GM19023 (cell line): ENCODE measurements around the gene STK16.
"Not testable (repeated sequence)": the region's sequence is repeated elsewhere in the genome, so short reads cannot be mapped to it uniquely, and the experiment has no call there.

Experiments
- ATAC-seq: cut with Tn5 transposase; IDR thresholded peaks from one replicate; pipeline ENCODE4 v1.9.1; 2021; ENCODE audit warnings: mild to moderate bottlenecking, moderate library complexity; ENCODE audit not compliant: unreplicated experiment

Gene STK16

DNA sequence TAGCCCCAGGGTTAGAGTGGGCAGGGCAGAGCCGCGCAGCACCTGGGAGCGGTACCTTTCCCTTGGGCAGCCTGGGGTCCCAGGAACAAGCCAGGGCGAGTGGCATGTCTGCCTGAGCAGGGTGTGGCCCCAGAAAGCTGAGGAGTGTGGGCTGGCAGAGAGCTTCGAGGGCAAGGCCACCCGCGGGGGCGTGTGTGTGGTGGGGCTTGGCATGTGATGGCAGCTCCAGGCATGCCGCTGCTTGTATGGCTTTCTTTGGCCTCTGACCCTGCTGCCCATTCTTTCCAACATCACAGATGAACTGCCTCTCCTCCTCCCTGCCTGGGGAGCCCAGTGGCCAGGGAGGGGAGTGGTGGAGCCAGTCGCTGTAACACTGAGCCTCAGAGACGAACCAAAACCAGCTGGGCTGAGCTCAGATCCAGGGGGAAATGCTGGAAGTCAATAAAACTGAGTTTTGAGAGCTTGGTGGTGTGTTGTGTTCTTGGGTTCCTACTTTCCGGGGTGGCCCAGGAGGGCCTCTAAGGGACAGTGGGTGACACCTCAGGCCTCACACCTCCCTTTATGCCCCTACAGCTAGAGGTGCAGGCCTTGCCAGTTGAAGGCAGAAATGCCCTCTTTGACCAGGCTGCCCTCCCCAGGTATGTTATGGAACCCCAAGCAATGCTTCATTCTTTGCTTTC lies 41.3 kb downstream of the STK16 start:
- no peak for ATAC-seq

DNA sequence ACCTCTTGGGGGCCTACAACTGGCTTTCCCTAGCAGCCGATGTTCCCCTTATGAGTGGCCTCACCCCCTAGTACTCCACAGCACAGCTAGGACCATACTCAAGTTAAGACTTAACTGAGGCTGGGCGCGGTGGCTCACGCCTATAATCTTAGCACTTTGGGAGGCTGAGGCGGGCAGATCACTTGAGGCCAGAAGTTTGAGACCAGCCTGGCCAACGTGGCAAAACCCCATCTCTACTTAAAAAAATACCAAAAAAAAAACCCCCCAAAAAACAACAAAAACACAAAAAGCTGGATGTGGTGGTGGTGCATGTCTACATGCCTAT lies 41.8 kb downstream of the STK16 start:
- ATAC-seq, result not testable (repeated sequence)

DNA sequence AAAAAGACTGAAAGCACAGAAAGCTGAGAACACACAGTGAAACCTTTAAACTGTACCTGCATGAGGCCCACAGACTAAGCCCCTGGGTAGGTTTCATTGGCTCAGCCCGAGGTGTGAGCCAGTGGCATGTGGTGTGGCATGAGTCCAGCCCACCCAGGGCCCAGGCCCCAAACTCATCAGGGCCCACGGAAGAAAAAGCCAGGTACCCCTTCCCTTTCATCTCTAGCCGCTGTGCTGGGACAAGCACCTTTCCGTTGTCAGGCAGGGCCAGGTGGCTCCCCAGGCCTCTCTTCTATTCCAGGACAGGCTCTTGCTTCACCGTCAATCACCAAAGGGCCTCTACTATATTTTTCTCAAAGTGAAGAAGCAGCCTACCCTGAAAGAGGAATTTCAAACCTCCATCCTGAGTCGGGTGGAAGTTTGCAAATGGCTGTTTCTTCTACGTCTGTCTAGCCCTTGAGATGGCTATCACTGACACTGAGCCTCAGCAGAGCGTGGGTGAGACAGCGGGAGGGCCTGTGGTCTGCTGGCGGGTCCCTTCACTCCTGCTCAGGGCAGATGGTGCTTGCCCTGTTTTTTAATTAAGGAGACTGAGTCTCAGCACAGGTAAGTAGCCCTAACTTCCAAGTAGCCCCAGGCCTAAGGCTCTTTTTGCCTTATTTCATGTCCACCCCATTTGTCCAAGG lies 42.4 kb downstream of the STK16 start:
- no peak for ATAC-seq

DNA sequence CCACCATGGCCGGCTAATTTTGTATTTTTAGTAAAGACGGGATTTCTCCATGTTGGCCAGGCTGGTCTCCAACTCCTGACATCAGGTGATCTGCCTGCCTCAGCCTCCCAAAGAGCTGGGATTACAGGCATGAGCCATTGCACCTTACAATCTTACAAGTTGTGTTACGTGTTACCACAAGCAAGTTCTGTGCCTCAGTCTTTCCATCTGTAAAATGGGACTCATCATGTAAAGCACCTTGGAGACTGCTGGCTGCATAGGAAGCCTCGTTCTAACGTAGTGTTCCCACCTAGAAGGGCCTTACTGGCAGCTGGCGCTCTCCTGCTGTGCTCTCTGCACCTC lies 43.9 kb downstream of the STK16 start:
- ATAC-seq, result no peak

DNA sequence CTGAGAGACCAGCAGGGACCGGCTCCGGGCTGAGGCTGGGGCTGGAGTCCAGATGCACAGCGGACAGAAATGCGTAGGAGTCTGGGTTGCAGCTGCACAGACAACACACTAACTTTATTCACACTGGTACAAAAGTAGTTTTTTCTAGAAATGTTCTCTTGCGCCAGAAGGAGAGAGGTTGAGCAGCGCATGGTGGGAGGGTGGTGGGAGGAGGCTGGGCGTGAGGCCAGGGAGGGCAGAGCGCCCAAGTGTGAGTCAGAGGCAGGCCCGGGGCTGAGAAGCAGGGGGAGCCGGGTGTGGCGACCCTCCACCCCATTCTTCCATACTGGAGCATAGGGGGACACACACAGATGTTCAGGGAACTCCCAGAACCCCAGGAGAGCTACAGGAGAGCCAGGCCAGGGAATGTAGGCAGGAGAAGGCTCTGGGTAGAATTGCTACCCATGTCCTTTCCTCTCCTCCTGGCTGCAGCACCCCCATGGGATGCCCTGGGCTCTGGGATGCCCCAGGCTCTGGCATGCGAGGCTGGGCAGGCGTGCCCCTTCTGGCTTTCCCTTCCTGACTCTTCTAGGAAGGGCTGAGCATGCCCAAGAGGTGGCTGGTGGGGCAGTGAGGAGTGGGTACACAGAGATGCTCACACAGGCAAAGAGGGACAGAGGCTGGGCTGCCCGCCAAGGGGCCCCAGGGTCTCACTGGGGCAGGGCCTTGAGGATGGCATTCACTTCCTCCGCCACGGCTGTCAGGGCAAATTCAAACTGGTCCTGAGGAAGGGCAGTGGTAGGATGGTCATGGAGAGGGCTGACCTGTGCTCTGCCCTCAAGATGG lies 44.5 kb downstream of the STK16 start:
- no peak for ATAC-seq

DNA sequence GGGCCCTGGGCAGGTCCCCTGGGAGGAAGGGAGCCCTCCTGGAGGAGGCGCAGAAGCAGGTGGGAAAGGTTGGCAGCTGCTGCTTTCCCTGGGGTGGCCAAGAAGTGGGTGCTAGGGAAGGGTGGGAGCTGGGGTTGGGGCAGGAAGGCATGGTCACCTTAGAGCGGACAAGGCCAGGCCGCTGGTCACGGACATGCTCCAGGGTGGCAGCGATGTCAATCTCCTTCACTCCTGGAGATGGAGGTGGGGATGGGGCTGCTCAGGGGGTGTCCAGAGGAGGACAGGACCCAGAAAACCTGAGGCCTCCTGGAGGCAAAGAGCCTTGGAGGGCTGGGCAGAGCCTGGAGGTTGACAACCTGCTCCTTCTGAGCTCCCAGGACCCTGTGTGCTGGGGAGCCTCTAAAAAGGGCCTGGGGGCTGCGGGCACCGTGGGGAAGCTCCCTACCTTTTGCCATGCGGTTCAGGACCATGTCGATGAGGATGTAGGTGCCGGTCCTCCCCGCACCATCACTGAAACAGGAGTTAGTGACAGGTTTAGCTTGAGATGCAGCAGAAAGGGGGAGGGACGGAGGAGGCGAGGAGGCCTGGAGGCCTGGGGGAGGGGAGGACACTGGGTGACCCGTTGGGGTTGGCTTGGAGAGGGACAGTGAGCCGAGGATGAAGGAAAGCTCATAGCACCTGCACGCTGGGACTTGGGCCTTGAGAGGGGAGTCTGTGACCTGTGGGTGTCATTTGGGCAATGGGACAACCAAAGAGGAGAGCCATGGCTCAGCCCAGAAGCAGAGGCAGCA lies 45.3 kb downstream of the STK16 start:
- no peak for ATAC-seq

DNA sequence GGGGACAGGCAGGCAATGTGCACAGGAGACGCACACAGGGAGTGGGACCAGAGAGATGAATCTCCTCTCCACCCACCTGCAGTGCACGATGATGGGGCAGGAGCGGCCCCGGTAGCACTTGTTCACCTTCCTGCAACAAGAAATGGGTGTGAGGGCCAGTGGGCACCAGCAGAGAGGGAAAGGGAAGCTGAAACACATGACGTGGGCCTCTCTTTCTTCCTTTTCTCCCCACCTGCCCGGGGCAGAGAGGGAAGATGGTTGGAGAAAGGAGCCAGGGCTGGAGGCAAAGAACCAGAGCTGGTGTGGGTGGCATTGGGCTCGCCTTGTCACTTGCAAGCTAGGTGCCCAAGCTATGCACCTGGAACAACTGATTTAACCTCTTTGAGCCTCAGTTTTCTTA lies 46.1 kb downstream of the STK16 start:
- ATAC-seq, result no peak

DNA sequence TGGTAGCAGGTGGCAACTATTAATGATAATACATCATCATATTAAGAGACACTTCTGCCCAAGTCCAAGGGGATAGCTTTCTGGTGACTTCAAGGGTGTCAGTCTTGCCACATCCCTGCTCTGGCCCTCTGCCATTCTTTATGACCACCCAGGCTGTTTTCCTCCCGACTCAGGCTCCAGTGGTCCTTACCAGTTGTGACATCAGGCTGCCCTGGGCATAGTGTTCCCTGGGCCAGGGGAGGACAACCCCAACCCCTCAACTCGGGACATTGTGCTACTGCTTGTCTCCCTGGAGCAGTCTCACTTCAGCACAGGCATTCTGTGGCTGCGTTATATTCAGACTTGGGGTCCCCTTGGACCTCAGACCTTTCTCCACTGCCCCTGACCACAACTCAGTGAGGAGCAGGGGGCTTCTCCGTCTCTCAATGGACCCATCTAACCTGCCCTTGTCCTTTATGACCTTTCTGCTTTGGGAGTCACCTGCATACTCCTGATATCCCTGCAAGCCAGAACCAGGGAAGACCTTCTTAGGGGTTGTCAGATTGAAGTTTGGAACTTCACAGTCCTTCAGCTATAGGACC lies 46.7 kb downstream of the STK16 start:
- ATAC-seq, result no peak

DNA sequence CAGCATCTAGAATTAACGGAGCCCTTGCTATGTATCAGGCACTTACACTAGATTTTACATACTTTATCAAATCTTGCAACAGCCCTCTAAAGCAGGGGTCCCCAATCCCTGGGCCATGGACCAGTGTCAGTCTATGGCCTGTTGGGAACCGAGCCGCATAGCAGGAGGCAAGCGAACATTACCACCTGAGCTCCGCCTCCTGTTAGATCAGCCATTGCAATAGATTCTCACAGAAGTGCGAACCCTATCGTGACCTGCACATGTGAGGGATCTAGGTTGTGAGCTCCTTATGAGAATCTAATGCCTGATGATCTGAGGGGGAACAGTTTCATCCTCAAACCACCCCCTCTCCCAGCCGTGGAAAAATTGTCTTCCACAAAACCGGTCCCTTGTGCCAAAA lies 47.3 kb downstream of the STK16 start:
- no peak for ATAC-seq

DNA sequence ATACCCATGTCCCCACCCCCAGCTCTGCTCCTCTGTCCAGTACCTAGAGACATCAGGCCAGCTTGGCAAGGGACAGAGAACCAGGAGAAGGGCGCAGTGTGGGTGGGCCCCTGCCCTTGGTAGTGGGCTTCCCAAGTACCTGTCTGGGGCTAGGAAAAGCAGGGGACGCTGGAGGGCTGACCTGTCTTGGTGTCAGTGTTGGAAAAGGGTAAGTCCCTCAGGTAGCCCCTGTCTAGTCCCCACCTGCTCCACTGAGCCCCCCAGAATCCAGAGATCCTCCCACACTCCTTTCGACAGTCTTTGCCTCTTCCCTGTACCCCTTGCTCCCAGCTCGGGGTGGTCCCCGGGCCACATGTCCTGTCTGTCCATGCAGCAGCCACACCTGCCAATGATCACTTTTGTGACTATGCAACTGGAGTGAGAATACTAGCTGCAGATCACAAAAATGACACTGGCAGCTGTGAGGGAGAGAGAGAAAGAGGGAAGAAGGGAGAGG lies 48.5 kb downstream of the STK16 start:
- no peak for ATAC-seq

DNA sequence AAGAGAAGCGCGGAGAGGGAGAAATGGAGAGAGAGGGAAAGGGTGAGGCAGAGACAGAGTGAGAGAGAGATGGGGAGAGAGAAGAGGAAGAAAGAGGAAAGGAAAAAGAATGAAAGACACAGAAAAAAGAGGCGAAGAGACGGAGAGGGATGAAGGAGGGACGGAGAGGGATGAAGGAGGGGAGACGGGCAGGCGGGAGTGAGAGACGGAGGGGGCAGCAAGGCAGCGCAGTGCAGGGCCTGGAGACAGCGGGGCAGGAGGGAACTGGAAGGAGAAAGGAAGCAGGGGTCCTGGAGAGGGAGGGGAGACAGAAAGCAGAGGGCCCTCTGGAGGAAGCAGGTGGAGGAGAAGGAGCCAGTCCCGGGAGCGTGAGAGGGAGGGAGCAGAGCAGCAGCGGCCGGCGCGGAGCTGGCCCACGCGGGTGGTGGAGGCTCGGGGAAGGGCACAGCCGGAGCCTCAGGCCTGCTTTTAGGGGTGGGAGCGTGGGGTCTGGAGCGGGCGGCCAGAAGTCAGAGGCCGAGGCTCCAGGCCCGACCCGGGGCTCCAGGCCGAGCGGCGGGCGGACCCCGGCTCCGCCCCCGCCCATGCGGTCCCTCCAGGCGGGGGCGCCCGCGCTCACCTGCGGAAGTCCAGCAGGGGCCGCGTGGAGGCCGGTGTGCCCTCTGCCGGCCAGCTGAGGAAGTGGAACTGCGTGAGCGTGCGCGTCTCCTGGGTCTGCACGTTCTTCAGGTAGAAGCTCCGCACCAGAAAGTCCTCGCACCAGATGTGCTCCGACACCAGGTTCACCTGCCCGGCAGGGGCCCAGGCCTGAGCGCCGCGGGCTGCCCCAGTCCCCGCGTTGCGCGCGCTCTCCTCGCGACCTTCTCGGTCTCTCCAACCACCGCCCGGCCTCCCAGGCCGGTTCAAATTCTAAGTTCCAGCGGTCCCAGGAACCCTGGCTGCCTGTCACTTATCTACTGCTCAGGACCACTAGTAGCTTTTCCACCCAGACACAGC lies 49.4 kb downstream of the STK16 start:
- ATAC-seq, result peak; percentile 85

DNA sequence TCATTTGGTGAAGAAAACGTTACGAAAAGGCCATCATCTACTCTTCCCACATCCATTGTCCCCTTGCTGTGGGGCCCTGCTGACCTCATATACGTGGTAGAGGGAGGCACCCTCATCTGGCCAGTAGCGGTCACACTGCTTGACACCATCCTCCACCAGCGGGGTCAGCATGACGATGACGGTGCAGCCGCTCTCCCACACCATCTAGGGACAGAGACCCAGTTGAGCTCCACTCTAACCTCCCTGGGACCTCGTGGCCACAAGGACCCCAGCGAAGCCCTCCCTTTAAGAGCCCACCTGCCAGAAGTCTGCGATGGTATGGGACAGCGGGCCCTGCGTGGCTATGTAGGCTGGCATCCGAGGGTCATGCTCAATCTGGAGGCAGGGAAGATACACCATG lies 50.9 kb downstream of the STK16 start:
- ATAC-seq, result no peak

DNA sequence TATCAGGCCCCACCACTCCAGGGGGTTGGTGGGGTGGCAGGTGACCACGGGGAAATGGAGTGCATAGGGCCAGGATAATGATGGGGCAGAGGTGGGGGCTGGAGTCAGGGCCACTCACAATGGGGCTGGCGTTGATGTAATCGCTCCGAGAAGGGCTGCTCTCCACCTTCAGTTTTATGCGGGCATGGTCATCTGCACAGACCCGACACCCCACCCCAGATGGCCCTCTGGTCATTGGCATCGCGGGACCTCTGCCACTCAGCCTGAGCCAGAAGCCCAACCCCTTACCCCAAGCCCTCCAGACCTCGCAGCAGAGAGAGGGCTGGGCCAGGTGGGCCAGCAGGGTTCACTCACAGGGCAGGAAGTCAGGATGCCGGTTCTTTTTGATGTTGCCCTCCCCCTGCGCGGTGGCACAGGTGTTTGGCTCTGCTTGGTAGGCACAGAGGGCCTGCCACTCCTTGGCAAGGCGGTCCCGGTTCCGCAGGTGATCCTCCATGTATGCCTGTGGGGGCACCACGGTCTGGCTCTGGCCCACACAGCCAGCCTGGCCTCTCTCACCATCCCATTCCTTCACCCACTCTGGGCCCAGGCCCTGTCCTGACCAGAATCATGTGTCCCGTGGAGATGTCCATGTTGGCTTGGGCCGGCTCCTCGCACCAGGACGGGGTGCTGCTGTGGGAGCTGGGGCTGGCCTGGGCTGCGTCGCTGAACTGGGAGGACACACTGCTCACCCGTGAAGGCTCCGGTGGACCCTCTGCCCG lies 51.5 kb downstream of the STK16 start:
- no peak for ATAC-seq

DNA sequence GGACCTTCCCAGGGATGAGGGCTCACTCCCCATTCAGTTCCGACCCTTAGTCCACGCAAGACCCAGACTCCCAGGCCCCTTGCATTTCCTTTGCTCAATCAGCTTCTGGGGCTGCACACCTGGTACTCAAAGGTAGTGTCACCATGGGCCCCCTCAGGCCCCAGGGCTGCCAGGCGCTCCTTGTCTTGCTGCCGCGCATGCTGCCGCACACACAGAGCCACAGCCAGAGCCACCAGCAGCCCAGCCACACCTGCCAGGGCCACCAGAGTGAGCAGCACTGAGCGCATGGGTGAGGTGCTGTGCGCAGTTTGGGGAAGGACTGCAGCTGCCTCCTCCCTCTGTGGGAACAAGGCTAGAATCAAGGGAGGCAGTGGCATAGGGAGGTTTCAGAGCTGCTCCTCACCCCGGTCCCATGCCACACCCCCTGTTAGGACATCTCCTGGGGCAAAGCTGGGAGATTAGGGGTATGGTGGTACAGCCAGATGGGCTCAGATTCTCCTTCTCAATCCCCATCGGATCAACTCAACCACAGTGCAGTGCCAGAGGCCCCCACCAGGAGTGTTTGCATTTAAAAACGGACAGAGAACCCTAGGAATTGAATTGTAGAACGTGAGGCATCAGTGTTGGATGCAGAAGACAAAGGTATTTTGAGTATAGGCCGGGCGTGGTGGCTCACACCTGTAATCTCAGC lies 52.6 kb downstream of the STK16 start:
- no peak for ATAC-seq

DNA sequence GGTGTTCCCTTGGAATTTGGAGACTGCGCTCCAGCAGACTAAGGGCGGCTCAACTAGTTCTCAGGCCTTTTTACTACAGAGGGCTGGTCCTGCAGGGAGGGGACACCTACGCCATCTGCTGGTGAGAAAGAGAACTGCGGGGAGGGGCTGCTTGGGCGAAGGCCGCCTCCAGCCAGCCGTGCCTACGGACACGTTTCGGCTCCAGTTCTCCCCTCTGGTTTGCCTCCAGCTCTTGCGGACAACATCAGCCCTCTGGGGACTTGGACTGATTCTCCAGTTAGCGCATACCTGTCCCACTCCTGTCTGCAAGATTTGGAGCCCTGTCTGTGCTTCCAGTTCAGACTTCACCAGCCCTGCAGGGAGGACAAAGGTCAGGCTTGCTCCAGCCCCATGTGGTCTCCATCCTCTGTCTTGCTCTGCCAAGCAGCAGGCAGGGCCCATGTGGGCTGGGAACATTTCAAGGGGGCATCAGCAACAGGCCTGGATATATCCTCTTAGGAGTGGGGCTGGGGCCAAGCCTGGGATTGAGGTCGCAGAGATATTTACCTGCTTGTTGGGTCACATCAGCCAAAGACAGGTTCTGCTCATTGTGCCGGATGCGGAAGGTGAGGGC lies 53.6 kb downstream of the STK16 start:
- peak; percentile 51 for ATAC-seq

DNA sequence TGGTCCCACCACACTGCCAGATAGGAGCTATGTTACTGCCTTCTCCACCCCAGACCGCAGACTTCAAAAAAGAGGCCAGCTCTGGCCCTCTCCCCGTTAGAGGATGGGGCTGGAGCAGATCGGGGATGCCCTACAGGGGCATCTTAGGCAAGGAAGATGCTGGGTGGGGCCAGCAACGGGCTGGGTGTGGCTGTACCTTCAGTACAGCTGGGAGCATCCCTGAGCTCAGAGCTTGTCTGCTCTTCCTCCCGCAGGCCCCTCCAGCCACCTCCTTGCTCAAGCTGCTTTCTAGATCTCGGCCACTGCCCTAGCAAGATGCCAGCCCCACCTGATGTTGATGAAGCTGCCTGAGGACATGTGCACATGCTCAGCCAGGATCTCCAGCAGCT lies 54.1 kb downstream of the STK16 start:
- no peak for ATAC-seq
